ENCODE results near the gene CIBAR2. TPM values are rescaled to one million over a fixed set of nuclear protein-coding genes. Genes with fewer than 3 reads are reported as not detected.

The CIBAR2 gene
- total and polyA plus RNA-seq, 2 experiments from 2014 or later, result not detected

- peaks cover 30% of the 10 kb centered on the region for H3K4me1 Mint-ChIP-seq
- Histone ChIP-seq H3K4me3 (no peak overlapping the region), H3K36me3 (ENCODE audit: insufficient read depth) (no peaks in the 10 kb centered on the region), H3K4me1 (ENCODE audit: insufficient read depth) (peaks cover 15% of the 10 kb centered on the region), H3K27me3 (ENCODE audit: insufficient read depth) (no peaks in the 10 kb centered on the region), H3K27ac (ENCODE audit: low read depth) (no peak overlapping the region), H3K79me2 (replicated peaks; ENCODE audit: insufficient read depth) (no peaks in the 10 kb centered on the region), H3F3A (replicated peaks; ENCODE audit: low read depth) (0 out of 2 replicates have a peak, but pooled peaks cover 5% of the 10 kb centered on the region), H2AFZ (no peak overlapping the region), H3K4me2 (no peak overlapping the region), H3K9me2 (ENCODE audit: insufficient read depth) (no peaks in the 10 kb centered on the region), H4K20me1 (replicated peaks; ENCODE audit: insufficient read depth) (no peaks in the 10 kb centered on the region)
- ATAC-seq, result no peak
- TF ChIP-seq CREB1 (CRISPR knock-in tag; IDR thresholded peaks at IDR 0.05; ENCODE audit: low read depth) (no peak), EZH2 (IDR thresholded peaks at IDR 0.05; ENCODE audit: low read depth, unreplicated experiment) (no peak), EZH2phosphoT487 (IDR thresholded peaks at IDR 0.05; ENCODE audit: unreplicated experiment) (no peak), CTCF (conservative IDR thresholded peaks at IDR 0.05; ENCODE audit: low read depth in 2 of 2) (no peak), JUNB (IDR thresholded peaks at IDR 0.05; ENCODE audit: unreplicated experiment) (no peak), REST (IDR thresholded peaks at IDR 0.05; ENCODE audit: unreplicated experiment) (no peak), NANOG (IDR thresholded peaks at IDR 0.05; ENCODE audit: borderline replicate concordance) (no peak), ZNF331 (CRISPR knock-in tag; IDR thresholded peaks at IDR 0.05; ENCODE audit: low read depth) (no peak), ZNF462 (CRISPR knock-in tag; IDR thresholded peaks at IDR 0.05) (no peak), ETS1 (IDR thresholded peaks at IDR 0.05) (no peak), ZNF114 (CRISPR knock-in tag; IDR thresholded peaks at IDR 0.05) (no peak)
- no peak overlapping the region for H3K4me3 Mint-ChIP-seq
- H3K36me3 Mint-ChIP-seq (ENCODE audit: low read depth), result no peaks in the 10 kb centered on the region
- no peak overlapping the region for H3K27ac Mint-ChIP-seq
- H3K27me3 Mint-ChIP-seq (ENCODE audit: insufficient read depth, low read depth, poor library complexity), result peaks cover 18% of the 10 kb centered on the region
- H3K9me3 Mint-ChIP-seq, result no peaks in the 10 kb centered on the region
- no peak for DNase-seq (ENCODE audit: low spot score)
Measured at GRCh38 chr16:85065099-85065498, 47.2 kb downstream of the CIBAR2 start.
